Liver (tissue), 9 donors: ENCODE measurements around the gene NDUFAB1. TPM values are rescaled to one million over a fixed set of nuclear protein-coding genes. Genes with fewer than 3 reads are reported as not detected.
"Not testable (repeated sequence)": the region's sequence is repeated elsewhere in the genome, so short reads cannot be mapped to it uniquely, and the experiment has no call there.

Experiments used
- DNase-seq: peaks from one replicate; pipeline ENCODE4 v3.0.0-alpha.2; 2017; ENCODE audit warnings: low spot score
- H3K27ac ChIP-seq, 2 donors: one replicate each; pipeline ENCODE4 v1.7.0; 2013; ENCODE audit warnings: inconsistent platforms in 2 of 2, low read length in 2 of 2, control low read depth in 1 of 2, low read depth in 1 of 2, mild to moderate bottlenecking in 1 of 2
- H3K27me3 ChIP-seq, 4 donors: one replicate each; pipeline versions ENCODE4 v1.6.1 to v1.7.0; 2013; ENCODE audit warnings: low read length in 3 of 4, inconsistent platforms in 1 of 4, mild to moderate bottlenecking in 1 of 4, moderate library complexity in 1 of 4; ENCODE audit not compliant: control insufficient read depth in 4 of 4, insufficient read depth in 4 of 4
- H3K36me3 ChIP-seq, 4 donors: one replicate each; pipeline versions ENCODE4 v1.6.1 to v1.7.0; 2013; ENCODE audit warnings: low read length in 3 of 4, mild to moderate bottlenecking in 3 of 4, low read depth in 1 of 4, moderate library complexity in 1 of 4; ENCODE audit not compliant: control insufficient read depth in 4 of 4, insufficient read depth in 3 of 4
- H3K4me1 ChIP-seq, 4 donors: one replicate each; pipeline versions ENCODE4 v1.6.1 to v1.7.0; 2013; ENCODE audit warnings: low read length in 3 of 4, mild to moderate bottlenecking in 3 of 4, moderate library complexity in 1 of 4; ENCODE audit not compliant: control insufficient read depth in 4 of 4, insufficient read depth in 4 of 4
- H3K4me3 ChIP-seq, 3 donors: one replicate each; pipeline versions ENCODE4 v1.6.1 to v1.7.0; 2013; ENCODE audit warnings: low read length in 3 of 3, control low read depth in 1 of 3, low read depth in 1 of 3, mild to moderate bottlenecking in 1 of 3
- H3K9ac ChIP-seq, 2 donors: one replicate each; pipeline ENCODE4 v1.7.0; 2013; ENCODE audit warnings: low read length in 2 of 2, mild to moderate bottlenecking in 2 of 2, moderate library complexity in 2 of 2, control low read depth in 1 of 2, low read depth in 1 of 2
- H3K9me3 ChIP-seq, 4 donors: one replicate each; pipeline versions ENCODE4 v1.6.1 to v1.7.0; 2013; ENCODE audit warnings: low read length in 3 of 4; ENCODE audit not compliant: control insufficient read depth in 4 of 4
- FOXA2 ChIP-seq: IDR thresholded peaks from 2 replicates; pipeline ENCODE4 v1.6.1; 2016; ENCODE audit warnings: antibody characterized with exemption
- HNF4A ChIP-seq, 2 donors: conservative IDR thresholded peaks; 2 replicates each; pipeline ENCODE4 v1.6.1; 2016; ENCODE audit warnings: antibody characterized with exemption in 2 of 2, mild to moderate bottlenecking in 2 of 2
- YY1 ChIP-seq: IDR thresholded peaks from 2 replicates; pipeline ENCODE4 v1.6.1; 2016; ENCODE audit warnings: antibody characterized with exemption, mild to moderate bottlenecking
- WGBS: extraction: QIAGEN DNeasy Blood & Tissue Kit; methylation state at CpG from one replicate; pipeline ENCODE4 v1.1.7; 2013; 5-methylcytosine and 5-hydroxymethylcytosine counted together
- polyA plus RNA-seq, 2 donors: library from polyadenylated mRNA; stranded (reverse) in 1 of 2; unstranded in 1 of 2; fragments of 200-250 nt in 1 of 2; fragments of >200 nt in 1 of 2; fragmentation: Nextera tagmentation in 1 of 2; extraction: Ambion mirVana in 1 of 2; gene quantifications; one replicate each; pipeline versions ENCODE4 v1.2.1 to v1.2.3, GENCODE V29; 2013 to 2015
- total RNA-seq, 2 donors: library from RNA; depleted of rRNA; stranded (reverse); fragments of >200 nt; gene quantifications; one replicate each; pipeline ENCODE4 v1.2.3, GENCODE V29; 2014
- TF ChIP-seq, protein P1 (sequence below): IDR thresholded peaks from 2 replicates; pipeline ENCODE4 v1.6.1; 2016; ENCODE audit warnings: antibody characterized with exemption
- TF ChIP-seq, protein P2 (sequence below): IDR thresholded peaks from 2 replicates; pipeline ENCODE4 v1.6.1; 2016; ENCODE audit warnings: antibody characterized with exemption
- donor health status: healthy.
- donor health status: healthy.
- donor health status: healthy.
- donor health status: healthy.
- donor health status: healthy.

NDUFAB1 gene
- total and polyA plus RNA-seq, 4 donors, result 47.4 to 263 (median 149) TPM

DNA sequence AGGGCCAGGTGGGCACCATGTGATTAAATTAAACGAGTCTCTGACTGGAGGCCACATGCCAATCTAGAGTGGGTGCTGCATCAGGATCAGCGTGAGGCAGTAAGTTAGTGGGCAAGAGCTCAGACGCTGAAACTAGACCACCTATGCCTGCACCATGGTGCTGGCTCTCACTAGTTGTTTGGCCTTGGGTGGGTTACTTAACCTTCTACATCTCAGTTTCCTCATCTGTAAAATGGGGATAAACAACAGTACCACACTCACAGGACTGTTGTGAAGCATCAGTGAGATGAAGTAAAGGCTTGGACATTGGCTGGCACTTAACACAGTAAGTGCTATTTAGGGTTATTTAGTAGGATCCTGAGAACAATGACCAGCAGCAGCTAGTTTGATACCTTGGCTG is 5.9 kb downstream of the NDUFAB1 start:
- Histone ChIP-seq H3K9me3 (no peaks in the 10 kb centered on the region), H3K4me1 (peaks cover 3 to 10% (median 8%) of the 10 kb centered on the region in 4 donors), H3K9ac (no peak overlapping the region), H3K36me3 (peaks cover 5 to 63% (median 46%) of the 10 kb centered on the region in 4 donors), H3K27ac (no peak overlapping the region), H3K27me3 (no peaks in the 10 kb centered on the region), H3K4me3 (no peak overlapping the region)
- 96% methylated on average over 3 of the region's 3 CpGs for WGBS
- no peak for TF ChIP-seq HNF4A (conservative IDR thresholded peaks at IDR 0.05)
- TF ChIP-seq, protein P1, sequence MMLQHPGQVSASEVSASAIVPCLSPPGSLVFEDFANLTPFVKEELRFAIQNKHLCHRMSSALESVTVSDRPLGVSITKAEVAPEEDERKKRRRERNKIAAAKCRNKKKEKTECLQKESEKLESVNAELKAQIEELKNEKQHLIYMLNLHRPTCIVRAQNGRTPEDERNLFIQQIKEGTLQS, result no peak
- DNase-seq, result no peak

DNA sequence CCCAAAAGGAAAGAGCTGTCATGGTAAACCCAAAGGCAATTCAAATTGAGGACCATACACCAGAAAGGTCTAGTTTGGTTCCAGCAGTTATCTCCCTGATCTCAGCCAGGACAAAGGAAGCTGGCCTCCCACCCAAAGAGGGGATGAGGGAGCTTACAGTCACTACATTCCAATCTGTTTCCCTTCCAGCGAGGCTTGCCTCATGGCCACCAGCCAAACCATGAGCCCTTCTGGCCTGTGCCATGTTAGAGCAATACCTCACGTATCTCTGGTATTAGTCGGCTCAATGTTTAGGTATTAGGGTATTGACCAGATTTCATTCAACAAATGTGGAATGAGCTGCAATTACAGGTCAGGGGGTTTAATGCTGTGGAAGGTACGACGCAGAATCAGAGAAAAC is 8.4 kb downstream of the NDUFAB1 start:
- Histone ChIP-seq H3K27me3 (no peaks in the 10 kb centered on the region), H3K9ac (no peak overlapping the region), H3K36me3 (peaks cover 14 to 65% (median 51%) of the 10 kb centered on the region in 4 donors), H3K4me1 (no peaks in the 10 kb centered on the region), H3K4me3 (no peak overlapping the region), H3K27ac (no peak overlapping the region), H3K9me3 (no peaks in the 10 kb centered on the region)
- TF ChIP-seq FOXA2 (no peak), HNF4A (conservative IDR thresholded peaks at IDR 0.05) (no peak)
- TF ChIP-seq, protein P2, sequence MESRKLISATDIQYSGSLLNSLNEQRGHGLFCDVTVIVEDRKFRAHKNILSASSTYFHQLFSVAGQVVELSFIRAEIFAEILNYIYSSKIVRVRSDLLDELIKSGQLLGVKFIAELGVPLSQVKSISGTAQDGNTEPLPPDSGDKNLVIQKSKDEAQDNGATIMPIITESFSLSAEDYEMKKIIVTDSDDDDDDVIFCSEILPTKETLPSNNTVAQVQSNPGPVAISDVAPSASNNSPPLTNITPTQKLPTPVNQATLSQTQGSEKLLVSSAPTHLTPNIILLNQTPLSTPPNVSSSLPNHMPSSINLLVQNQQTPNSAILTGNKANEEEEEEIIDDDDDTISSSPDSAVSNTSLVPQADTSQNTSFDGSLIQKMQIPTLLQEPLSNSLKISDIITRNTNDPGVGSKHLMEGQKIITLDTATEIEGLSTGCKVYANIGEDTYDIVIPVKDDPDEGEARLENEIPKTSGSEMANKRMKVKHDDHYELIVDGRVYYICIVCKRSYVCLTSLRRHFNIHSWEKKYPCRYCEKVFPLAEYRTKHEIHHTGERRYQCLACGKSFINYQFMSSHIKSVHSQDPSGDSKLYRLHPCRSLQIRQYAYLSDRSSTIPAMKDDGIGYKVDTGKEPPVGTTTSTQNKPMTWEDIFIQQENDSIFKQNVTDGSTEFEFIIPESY, result no peak
- no peak for DNase-seq
- WGBS, result 91% methylated on average over 5 of the region's 5 CpGs

DNA sequence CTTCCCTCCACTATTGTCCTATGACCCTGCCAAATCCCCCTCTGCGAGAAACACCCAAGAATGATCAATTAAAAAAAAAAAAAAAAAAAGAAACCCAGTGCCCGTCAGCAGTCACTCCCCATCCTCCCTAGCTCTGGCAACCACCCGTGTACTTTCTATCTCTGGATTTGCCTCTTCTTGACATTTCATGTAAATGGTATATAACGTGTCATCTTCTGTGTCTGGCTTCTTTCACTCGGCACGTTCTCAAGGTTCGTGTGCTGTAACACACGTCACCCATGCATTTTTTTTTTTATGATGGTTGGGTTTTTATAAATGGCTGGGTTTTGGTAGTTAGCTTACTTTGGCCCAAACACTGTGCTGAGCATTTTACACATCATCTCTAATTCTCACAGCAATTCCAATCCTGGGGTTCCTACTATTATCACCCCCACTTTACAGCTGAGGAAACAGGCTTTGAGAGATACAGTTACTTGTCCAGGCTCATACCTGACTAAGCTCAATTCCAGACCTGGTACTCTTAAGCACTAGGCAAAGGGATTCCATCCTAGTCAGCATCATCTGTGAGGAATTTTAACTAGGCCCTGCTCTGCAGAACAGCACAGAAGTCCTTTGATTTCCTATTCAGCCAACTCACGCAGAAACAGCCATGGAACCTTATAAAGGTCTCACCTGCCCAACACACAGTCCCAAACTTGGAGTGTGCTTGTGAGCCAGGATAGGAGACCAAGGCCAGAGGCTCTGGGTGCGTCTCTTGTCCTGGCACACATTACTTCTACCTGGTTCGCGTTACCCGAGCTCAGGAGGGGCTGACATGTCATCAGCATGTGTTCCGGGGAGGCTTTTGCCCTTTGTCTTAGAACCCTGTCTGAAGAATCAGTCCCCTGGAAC is 11.7 kb downstream of the NDUFAB1 start:
- Histone ChIP-seq H3K9me3 (no peaks in the 10 kb centered on the region), H3K4me1 (no peaks in the 10 kb centered on the region), H3K4me3 (no peak overlapping the region), H3K27me3 (no peaks in the 10 kb centered on the region), H3K27ac (no peak overlapping the region), H3K9ac (no peak overlapping the region), H3K36me3 (peaks cover 18 to 57% (median 43%) of the 10 kb centered on the region in 4 donors)
- DNase-seq, result no peak
- WGBS, result 94% methylated on average over 13 of the region's 14 CpGs
- no peak for TF ChIP-seq YY1

DNA sequence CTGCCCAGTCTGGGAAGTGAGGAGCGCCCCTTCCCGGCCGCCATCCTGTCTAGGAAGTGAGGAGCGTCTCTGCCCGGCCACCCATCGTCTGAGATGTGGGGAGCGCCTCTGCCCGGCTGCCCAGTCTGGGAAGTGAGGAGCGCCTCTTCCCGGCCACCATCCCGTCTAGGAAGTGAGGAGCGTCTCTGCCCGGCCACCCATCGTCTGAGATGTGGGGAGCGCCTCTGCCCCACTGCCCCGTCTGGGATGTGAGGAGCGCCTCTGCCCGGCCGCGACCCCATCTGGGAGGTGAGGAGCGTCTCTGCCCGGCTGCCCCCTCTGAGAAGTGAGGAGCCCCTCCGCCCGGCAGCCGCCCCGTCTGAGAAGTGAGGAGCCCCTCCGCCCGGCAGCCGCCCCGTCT is 12.8 kb downstream of the NDUFAB1 start:
- not testable (repeated sequence) for H3K27ac ChIP-seq, H3K9me3 ChIP-seq, H3K9ac ChIP-seq, H3K27me3 ChIP-seq, H3K4me1 ChIP-seq, H3K4me3 ChIP-seq, DNase-seq
- 97% methylated on average over 30 of the region's 30 CpGs for WGBS
- H3K36me3 ChIP-seq, result peaks cover 20 to 55% (median 38%) of the 10 kb centered on the region in 4 donors
